ENCODE results near the gene CD164L2.

The CD164L2 gene

DNA sequence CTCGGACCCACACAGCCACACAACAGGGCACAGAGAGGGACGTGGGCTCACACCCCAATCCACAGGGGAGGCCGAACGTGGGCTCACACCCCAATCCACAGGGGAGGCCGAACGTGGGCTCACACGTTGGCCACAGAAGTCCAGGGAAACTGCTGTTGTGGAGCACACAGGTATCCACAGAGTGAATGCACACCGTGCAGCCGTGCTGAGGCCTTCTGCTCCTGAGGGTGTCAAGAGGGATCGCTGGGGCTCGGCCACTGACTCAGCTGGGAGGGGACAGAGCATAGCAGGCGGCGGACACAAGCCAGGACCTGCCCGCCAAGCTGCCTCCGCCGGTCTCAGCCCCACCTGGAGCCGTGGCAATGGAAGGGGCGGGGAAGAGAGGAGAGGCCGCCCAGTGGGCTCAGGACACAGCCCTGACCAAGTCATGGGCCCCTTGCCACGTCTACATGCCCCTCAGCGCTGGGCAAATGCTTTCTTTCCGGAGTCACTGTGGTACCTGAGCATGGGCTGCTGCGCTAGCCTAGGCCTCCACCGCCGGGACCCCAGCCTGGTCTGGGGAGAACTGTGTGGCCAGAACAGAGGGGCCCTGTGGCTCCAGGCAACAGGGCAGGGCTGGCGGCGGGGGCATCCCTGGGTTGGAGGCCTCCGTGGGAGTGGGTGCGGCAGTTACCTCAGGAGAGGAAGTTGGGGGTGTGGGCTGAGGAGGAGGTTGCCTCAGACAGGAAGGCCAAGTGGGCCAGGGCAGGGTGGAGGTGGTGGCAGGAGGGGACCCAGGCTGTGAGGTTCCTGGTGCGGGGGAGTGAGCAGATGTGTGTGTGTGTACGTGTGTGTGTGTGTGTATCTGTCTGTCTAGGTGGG lies 40.1 kb downstream of the CD164L2 start:
- FAIRE-seq, result no peak

DNA sequence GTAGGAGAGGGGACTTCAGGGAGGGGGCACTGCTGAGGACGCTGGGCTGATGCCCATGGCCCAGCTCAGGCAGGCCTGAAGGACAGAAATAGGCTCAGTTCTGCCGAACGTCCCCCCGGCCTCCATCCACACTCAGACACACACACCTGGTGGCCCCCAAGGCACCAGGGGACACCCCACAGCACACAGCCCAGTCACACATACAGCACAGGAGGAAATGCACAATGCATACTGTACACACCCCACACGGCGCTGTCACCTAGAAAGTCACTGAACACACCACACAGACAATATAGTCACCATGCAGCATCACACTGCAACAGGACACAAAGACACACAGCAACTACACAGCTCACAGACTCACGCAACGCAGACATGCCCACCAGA lies 40.7 kb downstream of the CD164L2 start:
- no peak for FAIRE-seq

DNA sequence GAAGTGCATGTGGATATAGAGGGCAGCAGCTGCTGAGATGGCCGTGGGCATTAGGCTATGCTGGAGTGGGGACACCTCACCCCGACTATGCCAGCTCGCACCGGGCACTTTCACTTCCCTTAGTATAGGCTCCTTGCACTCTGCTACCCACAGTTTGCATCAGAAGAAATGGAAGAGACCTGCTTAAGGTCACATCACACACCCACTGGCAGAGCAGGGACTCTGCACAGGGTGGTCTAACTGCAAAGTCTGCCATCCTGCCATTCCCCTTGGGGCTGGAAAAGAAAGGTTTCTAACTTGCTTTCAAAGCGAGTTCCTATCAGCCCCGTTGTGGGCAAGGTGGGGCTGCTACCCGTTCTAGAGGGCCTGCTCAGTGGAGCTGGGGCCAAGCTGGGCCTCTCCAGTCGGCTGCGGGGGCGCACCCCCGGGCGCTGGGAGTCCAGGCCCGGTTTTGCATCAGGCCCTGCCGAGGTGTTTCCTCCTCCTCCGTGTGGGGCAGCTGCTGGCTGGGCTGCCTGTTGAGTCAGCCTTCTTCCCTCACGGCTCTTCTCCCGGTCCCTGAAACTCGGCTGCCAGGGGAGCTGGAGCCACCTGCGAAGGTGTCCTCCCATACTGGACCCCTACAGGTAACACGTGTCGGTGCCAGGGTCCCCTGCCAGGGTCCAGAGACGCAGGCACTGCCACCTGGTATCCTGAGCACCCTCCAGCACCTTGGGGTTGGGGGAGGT lies 41.4 kb downstream of the CD164L2 start, which contains the start of gene SYTL1:
SYTL1 (plus strand) TSS at position 498 of the 728 bp plus-strand sequence. CDS start 3,313 bp downstream, outside the sequence.
- no peak for FAIRE-seq

DNA sequence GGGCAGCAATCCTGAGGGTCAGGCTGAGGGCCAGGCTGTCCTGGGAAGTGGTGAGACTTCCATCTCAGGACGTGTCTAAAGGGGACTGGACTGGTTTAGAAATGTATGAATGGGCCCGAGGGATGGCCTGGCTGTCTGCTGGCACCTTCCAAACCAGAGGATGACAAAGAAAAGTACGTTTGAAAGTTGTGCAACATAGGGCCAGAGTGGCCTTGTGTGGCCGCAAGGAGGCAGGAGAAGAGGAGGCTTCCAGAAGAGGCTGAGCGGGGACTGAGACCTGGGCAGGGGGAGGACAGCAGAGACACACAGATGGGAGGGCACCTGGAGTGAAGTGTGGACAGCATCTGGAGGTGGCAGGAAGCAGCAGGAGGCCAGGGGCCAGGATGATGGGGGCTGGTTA lies 43.9 kb downstream of the CD164L2 start:
- no peak for FAIRE-seq

DNA sequence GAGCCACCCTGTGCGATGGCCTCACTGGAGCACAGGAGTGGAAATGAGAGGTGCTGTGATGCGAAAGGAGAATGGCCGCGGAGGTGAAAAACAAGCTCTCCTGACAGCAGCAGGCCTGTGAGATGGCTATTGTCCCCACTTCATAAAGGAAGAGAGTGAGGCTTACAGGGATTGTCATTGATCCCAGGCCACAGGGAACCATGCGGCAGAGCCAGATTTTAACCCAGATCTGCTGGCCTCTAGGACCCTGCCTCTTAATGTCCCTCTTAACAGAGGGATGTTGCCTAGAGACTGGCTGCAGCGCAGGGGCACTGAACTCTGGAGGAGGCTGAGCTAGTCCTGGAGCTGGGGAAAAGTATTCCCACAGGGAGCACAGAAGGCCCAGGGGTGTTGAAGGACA lies 44.4 kb downstream of the CD164L2 start:
- FAIRE-seq, result no peak

DNA sequence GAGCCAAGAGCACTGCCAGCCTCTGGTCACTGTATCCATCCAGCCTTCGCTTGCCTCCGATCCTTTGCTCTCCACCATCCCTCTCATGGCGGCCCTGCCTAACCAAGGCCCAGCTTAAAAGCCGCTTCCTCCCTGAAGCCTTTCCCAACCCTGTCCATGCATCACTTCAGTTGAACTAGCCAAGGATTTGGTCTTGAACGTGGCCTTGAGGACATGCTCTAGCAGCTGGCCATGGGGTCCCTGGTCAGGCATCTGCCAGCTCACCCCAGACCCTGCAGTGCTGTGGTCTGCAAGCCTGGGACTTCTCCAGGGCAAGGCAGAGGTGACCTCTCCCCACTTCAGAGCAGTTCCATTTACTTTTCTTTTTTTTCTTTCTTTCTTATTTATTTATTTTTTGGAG lies 46.4 kb downstream of the CD164L2 start:
- FAIRE-seq, result no peak

DNA sequence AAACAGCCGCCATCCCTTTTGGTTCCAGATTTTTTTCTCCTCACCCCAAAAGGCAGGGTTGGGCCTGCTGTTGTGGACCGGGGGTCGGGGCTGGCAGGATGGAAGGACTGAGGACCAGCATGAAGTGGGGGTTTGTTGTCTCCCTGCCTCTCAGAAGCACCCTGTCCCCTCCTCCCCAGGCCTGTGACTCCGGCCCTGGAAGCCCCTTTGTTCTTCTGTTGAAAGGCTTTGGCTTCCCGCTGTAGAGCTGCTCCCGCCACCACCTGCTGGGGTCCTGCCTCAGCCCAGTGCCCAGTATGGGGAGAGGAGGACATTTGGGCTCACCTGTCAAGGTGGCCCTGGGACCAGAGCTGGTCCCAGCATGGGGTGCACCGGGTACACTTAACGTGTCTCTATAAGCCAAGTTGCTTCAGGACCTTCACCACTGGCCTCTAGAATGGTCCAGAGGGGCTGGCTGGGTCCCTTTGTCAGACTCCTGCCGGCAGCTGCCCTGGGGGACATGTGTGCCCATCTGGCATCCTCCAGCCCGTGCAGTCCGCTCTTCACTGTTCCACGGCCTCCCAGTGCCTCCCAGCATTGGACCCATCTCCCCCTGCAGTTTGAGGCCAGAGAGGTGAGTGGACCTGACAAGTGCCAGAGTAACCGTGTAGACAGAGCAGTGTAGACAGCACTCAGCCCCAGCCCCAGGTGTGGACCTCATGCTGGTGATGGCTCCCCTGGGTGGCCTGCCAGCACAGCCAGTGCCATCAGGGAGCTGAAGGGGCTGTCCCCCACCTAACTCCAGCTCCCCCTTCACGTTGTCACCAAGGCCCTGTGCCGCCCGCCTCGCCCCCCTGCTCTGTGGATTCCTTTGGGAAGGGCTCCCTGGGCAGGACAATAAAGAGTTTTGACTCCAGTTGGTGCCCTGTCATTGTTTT lies 47.4 kb downstream of the CD164L2 start:
- FAIRE-seq, result no peak

DNA sequence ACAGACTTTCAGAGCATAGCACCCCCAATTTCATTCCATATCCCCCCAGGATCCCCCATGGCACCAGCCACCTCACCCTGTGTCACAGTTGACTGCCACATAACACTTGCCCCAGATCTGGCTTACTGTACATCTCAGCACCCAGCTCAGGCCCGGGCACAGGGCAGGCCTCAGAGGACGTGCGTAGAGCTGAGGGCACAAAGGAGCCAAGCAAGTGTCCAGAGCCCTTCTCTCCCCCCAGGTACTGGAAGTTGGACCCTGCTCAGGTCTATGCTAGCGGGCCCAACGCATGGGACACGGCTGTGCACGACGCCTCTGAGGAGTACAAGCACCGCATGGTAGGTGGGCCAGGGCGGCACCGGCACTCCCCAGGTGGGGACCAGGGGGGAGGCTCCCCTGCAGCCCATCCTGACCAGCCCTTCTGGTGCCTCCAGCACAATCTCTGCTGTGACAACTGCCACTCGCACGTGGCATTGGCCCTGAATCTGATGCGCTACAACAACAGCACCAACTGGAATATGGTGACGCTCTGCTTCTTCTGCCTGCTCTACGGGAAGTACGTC lies 49.3 kb downstream of the CD164L2 start:
- no peak for FAIRE-seq

DNA sequence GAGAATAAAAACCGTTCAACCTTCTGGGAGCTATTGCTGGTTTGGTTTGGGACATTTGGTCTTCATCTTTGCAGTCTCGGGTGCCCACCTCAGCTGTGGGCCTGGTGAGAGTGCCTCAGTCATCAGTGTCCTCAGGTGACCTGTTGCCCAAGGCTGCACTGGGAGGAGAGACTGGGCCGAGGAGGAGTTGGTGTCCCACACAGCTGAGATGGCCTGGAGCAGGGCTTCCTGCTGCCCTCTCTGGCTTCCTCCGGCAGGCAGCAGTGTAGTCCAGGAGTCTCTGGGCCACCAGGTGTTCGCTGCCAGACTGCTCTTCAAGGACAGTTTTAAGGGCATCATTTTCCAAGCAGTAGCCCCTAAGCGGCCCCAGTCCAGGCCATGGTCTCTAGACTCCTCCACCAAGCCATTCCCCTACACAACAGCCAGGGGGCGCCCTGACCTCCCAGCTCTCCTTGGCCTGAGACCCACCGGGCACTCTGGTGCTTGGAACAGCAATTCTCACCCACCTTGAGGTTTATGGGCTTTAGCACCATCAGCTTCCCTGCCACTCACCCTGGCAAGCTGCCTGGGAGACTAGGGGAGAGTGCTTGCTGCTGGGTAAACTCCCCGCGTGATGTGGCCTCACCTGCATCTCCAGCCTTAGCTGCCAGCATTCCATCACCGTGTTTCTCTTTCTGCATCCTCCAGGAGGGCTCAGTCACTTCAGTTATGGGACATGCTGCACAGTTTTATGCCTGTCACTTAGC lies 50.4 kb downstream of the CD164L2 start:
- FAIRE-seq, result no peak

DNA sequence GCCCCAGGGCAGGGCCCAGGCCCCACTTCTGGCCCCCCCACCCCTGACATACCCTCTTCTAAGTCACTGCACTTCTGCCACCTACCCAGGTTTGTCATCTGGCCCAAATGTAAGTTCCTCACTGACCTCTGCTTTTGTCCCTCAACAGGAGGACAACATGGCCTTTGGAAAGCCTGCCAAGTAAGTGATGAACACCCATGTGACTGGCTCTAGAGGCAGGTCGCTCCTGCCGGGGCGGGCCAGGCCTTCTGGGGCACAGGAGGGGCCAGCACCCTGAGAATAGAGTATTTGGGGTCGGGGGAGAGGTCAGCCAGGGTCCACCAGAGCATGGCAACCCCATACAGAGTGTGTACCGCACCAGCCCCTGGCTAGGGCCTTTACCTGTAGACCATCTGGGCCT lies 51.2 kb downstream of the CD164L2 start:
- FAIRE-seq, result no peak

DNA sequence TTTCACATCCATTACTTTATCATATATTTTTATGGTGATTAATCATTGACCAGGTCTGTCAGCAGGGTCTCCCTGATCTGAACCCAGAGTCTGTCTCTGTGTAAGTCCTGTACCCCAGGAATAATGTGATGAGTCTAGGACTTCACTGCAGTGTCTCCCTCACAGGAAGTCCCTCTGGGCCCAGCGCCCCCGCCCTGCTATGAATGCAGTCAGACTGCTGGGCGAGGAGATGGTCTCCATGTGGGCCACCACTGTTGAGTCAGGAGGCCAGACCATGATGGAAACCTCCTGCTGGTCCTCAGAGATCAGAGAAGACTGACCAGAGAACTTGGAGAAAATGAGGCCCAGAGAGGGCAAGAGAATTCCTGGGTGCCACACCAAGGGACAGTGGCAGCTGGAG lies 51.7 kb downstream of the CD164L2 start:
- FAIRE-seq, result no peak

DNA sequence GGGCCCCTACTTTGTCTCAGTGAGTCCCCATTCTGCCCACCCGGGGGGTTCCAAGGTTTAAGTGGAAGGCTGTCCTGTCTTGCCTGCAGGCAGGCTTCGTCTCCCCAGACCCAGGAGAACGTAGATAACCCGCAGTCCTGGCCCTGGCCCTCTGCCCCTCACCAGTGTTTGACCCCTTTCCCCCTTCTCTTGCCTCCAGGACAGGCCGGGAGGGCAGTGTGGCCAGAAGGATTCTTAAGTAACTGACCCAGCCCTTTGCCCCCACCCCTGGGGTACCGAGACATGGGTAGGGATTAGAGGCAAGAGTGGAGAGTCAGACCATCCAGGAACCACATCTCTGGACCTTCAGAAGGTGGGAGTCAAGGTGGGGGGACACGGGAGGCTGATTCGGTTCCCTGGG lies 52.3 kb downstream of the CD164L2 start:
- FAIRE-seq, result no peak
